HG03060 (cell line): Measurements from ENCODE around the gene WDR5.

Source experiments
- ATAC-seq: cut with Tn5 transposase; IDR thresholded peaks from one replicate; pipeline ENCODE4 v1.9.1; 2021; ENCODE audit warnings: low read depth, moderate number of reproducible peaks; ENCODE audit not compliant: unreplicated experiment

Gene WDR5

GRCh38 chr9:134172198-134173126, 36.6 kb downstream of the WDR5 start:
- no peak for ATAC-seq

- ATAC-seq, result no peak
Measured at GRCh38 chr9:134173127-134174072, 37.5 kb downstream of the WDR5 start.

- no peak for ATAC-seq
Measured at GRCh38 chr9:134174073-134174449, 38.2 kb downstream of the WDR5 start.

GRCh38 chr9:134174526-134175290, 38.8 kb downstream of the WDR5 start:
- ATAC-seq, result no peak

GRCh38 chr9:134175291-134175807, 39.5 kb downstream of the WDR5 start:
- ATAC-seq, result no peak

- ATAC-seq, result no peak
Measured at GRCh38 chr9:134175808-134176598, 40.1 kb downstream of the WDR5 start.

GRCh38 chr9:134176599-134176968, 40.7 kb downstream of the WDR5 start:
- no peak for ATAC-seq

- no peak for ATAC-seq
Measured at GRCh38 chr9:134177186-134177585, 41.3 kb downstream of the WDR5 start.

- no peak for ATAC-seq
Measured at GRCh38 chr9:134177624-134178393, 41.9 kb downstream of the WDR5 start.

- ATAC-seq, result no peak
Measured at GRCh38 chr9:134178394-134178767, 42.5 kb downstream of the WDR5 start.

GRCh38 chr9:134178768-134179551, 43.1 kb downstream of the WDR5 start:
- no peak for ATAC-seq

- no peak for ATAC-seq
Measured at GRCh38 chr9:134179595-134179917, 43.7 kb downstream of the WDR5 start.

GRCh38 chr9:134179918-134180785, 44.3 kb downstream of the WDR5 start:
- no peak for ATAC-seq

GRCh38 chr9:134180786-134181647, 45.1 kb downstream of the WDR5 start:
- no peak for ATAC-seq

GRCh38 chr9:134181648-134182034, 45.8 kb downstream of the WDR5 start:
- ATAC-seq, result no peak

- no peak for ATAC-seq
Measured at GRCh38 chr9:134182554-134183085, 46.7 kb downstream of the WDR5 start.
